ENCODE data around the gene TRIOBP. TPM values are rescaled to one million over a fixed set of nuclear protein-coding genes. Genes with fewer than 3 reads are reported as not detected.

TRIOBP gene
- total RNA-seq, 1 donor from 2014 or later = 128 TPM

GRCh38 chr22:37748659-37749058 is 51.8 kb downstream of the TRIOBP start:
- DNase-seq (ENCODE audit: extremely low read depth, low read depth, low spot score) = no peak

- DNase-seq (ENCODE audit: extremely low read depth, low read depth, low spot score) = no peak
Measured at GRCh38 chr22:37749226-37749625, 52.4 kb downstream of the TRIOBP start.

GRCh38 chr22:37749831-37750595 is 53.2 kb downstream of the TRIOBP start:
- DNase-seq (ENCODE audit: extremely low read depth, low read depth, low spot score) = no peak

- no peak for DNase-seq (ENCODE audit: extremely low read depth, low read depth, low spot score)
Measured at GRCh38 chr22:37750596-37751162, 53.8 kb downstream of the TRIOBP start.

GRCh38 chr22:37751449-37752188 is 54.8 kb downstream of the TRIOBP start:
- no peak for DNase-seq (ENCODE audit: extremely low read depth, low read depth, low spot score)

GRCh38 chr22:37752189-37753087 is 55.6 kb downstream of the TRIOBP start:
- DNase-seq (ENCODE audit: extremely low read depth, low read depth, low spot score) = no peak

GRCh38 chr22:37753746-37754145 is 56.9 kb downstream of the TRIOBP start:
- no peak for DNase-seq (ENCODE audit: extremely low read depth, low read depth, low spot score)

- DNase-seq (ENCODE audit: extremely low read depth, low read depth, low spot score) = no peak
Measured at GRCh38 chr22:37757663-37758062, 60.8 kb downstream of the TRIOBP start.

- DNase-seq (ENCODE audit: extremely low read depth, low read depth, low spot score) = no peak
Measured at GRCh38 chr22:37758694-37759093, 61.8 kb downstream of the TRIOBP start.

GRCh38 chr22:37759281-37759680 is 62.4 kb downstream of the TRIOBP start:
- no peak for DNase-seq (ENCODE audit: extremely low read depth, low read depth, low spot score)

- no peak for DNase-seq (ENCODE audit: extremely low read depth, low read depth, low spot score)
Measured at GRCh38 chr22:37760152-37760551, 63.3 kb downstream of the TRIOBP start.

GRCh38 chr22:37762389-37762836 is 65.6 kb downstream of the TRIOBP start:
- no peak for DNase-seq (ENCODE audit: extremely low read depth, low read depth, low spot score)

GRCh38 chr22:37763012-37763411 is 66.2 kb downstream of the TRIOBP start:
- DNase-seq (ENCODE audit: extremely low read depth, low read depth, low spot score) = no peak

- DNase-seq (ENCODE audit: extremely low read depth, low read depth, low spot score) = no peak
Measured at GRCh38 chr22:37763652-37764051, 66.8 kb downstream of the TRIOBP start.

- no peak for DNase-seq (ENCODE audit: extremely low read depth, low read depth, low spot score)
Measured at GRCh38 chr22:37764622-37765021, 67.8 kb downstream of the TRIOBP start.

GRCh38 chr22:37765498-37765897 is 68.7 kb downstream of the TRIOBP start:
- DNase-seq (ENCODE audit: extremely low read depth, low read depth, low spot score) = no peak

- DNase-seq (ENCODE audit: extremely low read depth, low read depth, low spot score) = no peak
Measured at GRCh38 chr22:37765953-37766576, 69.2 kb downstream of the TRIOBP start.

GRCh38 chr22:37768273-37768672 is 71.4 kb downstream of the TRIOBP start:
- no peak for DNase-seq (ENCODE audit: extremely low read depth, low read depth, low spot score)

GRCh38 chr22:37769056-37769455 is 72.2 kb downstream of the TRIOBP start:
- no peak for DNase-seq (ENCODE audit: extremely low read depth, low read depth, low spot score)

- DNase-seq (ENCODE audit: extremely low read depth, low read depth, low spot score) = no peak
Measured at GRCh38 chr22:37771081-37771480, 74.2 kb downstream of the TRIOBP start.

Data from glomerular endothelial cell (primary cell).